Glutamatergic neuron (in vitro differentiated cells): Measurements from ENCODE around the gene ATRN. TPM values are rescaled to one million over a fixed set of nuclear protein-coding genes. Genes with fewer than 3 reads are reported as not detected.

ENCODE experiments used
- DNase-seq: peaks from one replicate; pipeline ENCODE4 v3.0.0; 2022
- H3K27ac Mint-ChIP-seq: one replicate; pipeline ENCODE4 v1.8.0; 2020; ENCODE audit warnings: mild to moderate bottlenecking, mixed read lengths, inconsistent platforms; ENCODE audit not compliant: unreplicated experiment
- H3K27me3 Mint-ChIP-seq: one replicate; pipeline ENCODE4 v1.8.0; 2020; ENCODE audit warnings: mild to moderate bottlenecking, moderate library complexity, mixed read lengths, inconsistent platforms; ENCODE audit not compliant: unreplicated experiment
- H3K36me3 Mint-ChIP-seq: one replicate; pipeline ENCODE4 v1.8.0; 2020; ENCODE audit warnings: mild to moderate bottlenecking, mixed read lengths, inconsistent platforms; ENCODE audit not compliant: unreplicated experiment
- H3K4me1 Mint-ChIP-seq: one replicate; pipeline ENCODE4 v1.8.0; 2020; ENCODE audit warnings: mild to moderate bottlenecking, low read depth, mixed read lengths, inconsistent platforms; ENCODE audit not compliant: unreplicated experiment
- H3K4me3 Mint-ChIP-seq: one replicate; pipeline ENCODE4 v1.8.0; 2020; ENCODE audit warnings: mild to moderate bottlenecking, mixed read lengths, inconsistent platforms; ENCODE audit not compliant: unreplicated experiment
- H3K9me3 Mint-ChIP-seq: one replicate; pipeline ENCODE4 v1.8.0; 2020; ENCODE audit warnings: mild to moderate bottlenecking, moderate library complexity, mixed read lengths, inconsistent platforms; ENCODE audit not compliant: unreplicated experiment
- CTCF ChIP-seq: fragments of 200-600 bp; sonication (generic); IDR thresholded peaks from one replicate; pipeline ENCODE4 v1.5.0; 2021; ENCODE audit not compliant: partially characterized antibody, unreplicated experiment
- total RNA-seq: library from RNA; stranded (reverse); fragmentation: NEBNext Ultra II Directional; extraction: Animal tissue kit (Norgen Biotek cat#: 25700); gene quantifications from one replicate; pipeline ENCODE4 v1.2.1, GENCODE V29; 2021; ENCODE audit not compliant: unreplicated experiment

Gene ATRN
- total RNA-seq, 1 donor from 2014 or later, result 31.1 TPM

GRCh38 chr20:3697588-3698305 lies 226.9 kb downstream of the ATRN start:
- Mint-ChIP-seq H3K36me3 (no peaks in the 10 kb centered on the region), H3K27me3 (no peaks in the 10 kb centered on the region), H3K9me3 (peaks cover 2% of the 10 kb centered on the region), H3K4me1 (no peaks in the 10 kb centered on the region), H3K4me3 (no peak overlapping the region), H3K27ac (no peak overlapping the region)
- no peak for TF ChIP-seq CTCF
- DNase-seq, result no peak

- no peak for DNase-seq
- no peaks in the 10 kb centered on the region for H3K36me3 Mint-ChIP-seq
- no peak overlapping the region for H3K27ac Mint-ChIP-seq
These were observed 227.8 kb downstream of the ATRN start for GRCh38 chr20:3698591-3699001.

GRCh38 chr20:3699037-3699436 lies 228.2 kb downstream of the ATRN start:
- DNase-seq, result no peak
- Mint-ChIP-seq H3K4me1 (no peaks in the 10 kb centered on the region), H3K36me3 (no peaks in the 10 kb centered on the region), H3K27me3 (no peaks in the 10 kb centered on the region), H3K4me3 (no peak overlapping the region), H3K9me3 (no peaks in the 10 kb centered on the region), H3K27ac (no peak overlapping the region)
- TF ChIP-seq CTCF, result no peak

More at GRCh38 chr20:3698591-3699001, 227.8 kb downstream of the ATRN start:
- Mint-ChIP-seq H3K27me3 (no peaks in the 10 kb centered on the region), H3K4me1 (no peaks in the 10 kb centered on the region), H3K4me3 (no peak overlapping the region), H3K9me3 (peaks cover 2% of the 10 kb centered on the region)
- no peak for TF ChIP-seq CTCF

Other genes starting within 250 kb of the ATRN start
- gene SLC4A11, start 231.8 kb upstream of the ATRN start, total RNA-seq, result 27.2 TPM
- gene DNAAF9, start 63.3 kb upstream of the ATRN start, total RNA-seq, result 34.7 TPM
- gene GFRA4, start 192.4 kb downstream of the ATRN start, total RNA-seq, result not detected
- gene ADAM33, start 211.0 kb downstream of the ATRN start, total RNA-seq, result 0.27 TPM
- gene SIGLEC1, start 241.6 kb downstream of the ATRN start, total RNA-seq, result not detected